ENCODE measurements around the gene AGMO.

- TF ChIP-seq CTCF (IDR thresholded peaks at IDR 0.05) (no peak), POLR2A (IDR thresholded peaks at IDR 0.05) (no peak), POLR2AphosphoS5 (IDR thresholded peaks at IDR 0.05) (no peak)
These were observed 73.9 kb downstream of the AGMO start for GRCh38 chr7:15487896-15488295.

Data from gastroesophageal sphincter (tissue), 3 donors.